Cardiac muscle cell (in vitro differentiated cells and primary cell): ENCODE data around the gene HLA-DQA1. TPM values are rescaled to one million over a fixed set of nuclear protein-coding genes. Genes with fewer than 3 reads are reported as not detected.

Source experiments
- DNase-seq, 2 donors: peaks; one replicate each; pipeline versions ENCODE4 v3.0.0 to v3.0.0-alpha.2; 2010 to 2017; ENCODE audit warnings: low read depth in 1 of 2, low spot score in 1 of 2
- H3K27ac ChIP-seq: fragments of 200-600 bp; sonication (generic); 2 replicates; pipeline ENCODE4 v1.5.1; 2016
- H3K27me3 ChIP-seq: fragments of 200-600 bp; sonication (generic); 2 replicates; pipeline ENCODE4 v1.6.0; 2016; ENCODE audit warnings: control low read depth
- H3K36me3 ChIP-seq: fragments of 200-600 bp; sonication (generic); 2 replicates; pipeline ENCODE4 v1.5.1; 2016; ENCODE audit warnings: control low read depth
- H3K4me1 ChIP-seq: fragments of 200-600 bp; sonication (generic); 2 replicates; pipeline ENCODE4 v1.8.1; 2017; ENCODE audit warnings: low read depth, mild to moderate bottlenecking, mixed run types
- H3K4me3 ChIP-seq: fragments of 200-600 bp; sonication (generic); 2 replicates; pipeline ENCODE4 v1.5.1; 2016; ENCODE audit warnings: mild to moderate bottlenecking
- H3K9me3 ChIP-seq: fragments of 200-600 bp; sonication (generic); 2 replicates; pipeline ENCODE4 v1.5.1; 2017; ENCODE audit warnings: low read depth, mild to moderate bottlenecking, control low read depth
- CTCF ChIP-seq: IDR thresholded peaks from 2 replicates; pipeline ENCODE4 v1.5.1; 2012; ENCODE audit warnings: low read depth, mild to moderate bottlenecking, low read length
- polyA plus RNA-seq: library from polyadenylated mRNA; unstranded; fragments of >200 nt; fragmentation: Nextera tagmentation; extraction: Ambion mirVana; gene quantifications from 2 replicates; pipeline ENCODE4 v1.2.1, GENCODE V29; 2016
- total RNA-seq: library from RNA; depleted of rRNA; stranded (reverse); fragments of >200 nt; gene quantifications from 2 replicates; pipeline ENCODE4 v1.2.3, GENCODE V29; 2016

HLA-DQA1 gene
- total and polyA plus RNA-seq, 2 experiments from 2014 or later, result not detected

DNA sequence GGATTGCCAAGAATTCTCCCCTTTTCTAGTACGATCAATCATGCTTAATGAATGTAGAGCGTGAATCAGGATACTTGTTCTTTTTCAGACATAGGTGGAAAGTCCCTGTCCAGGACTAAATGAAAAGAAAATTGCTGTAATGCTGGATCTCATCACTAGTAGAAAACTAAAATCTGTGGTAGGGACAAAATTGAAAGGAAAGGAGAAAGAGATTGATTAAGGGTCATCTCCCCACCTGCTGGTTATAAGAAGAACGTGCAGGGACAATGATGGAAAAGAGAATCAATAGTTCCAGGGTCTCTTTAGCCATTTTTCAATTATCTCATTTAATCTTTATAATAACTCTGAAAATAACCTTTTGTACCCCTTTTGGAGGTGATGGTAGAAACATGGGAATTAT, 28.8 kb upstream of the HLA-DQA1 start:
- no peak for TF ChIP-seq CTCF
- Histone ChIP-seq H3K9me3 (no peaks in the 10 kb centered on the region), H3K4me1 (no peaks in the 10 kb centered on the region), H3K27me3 (no peaks in the 10 kb centered on the region), H3K36me3 (no peaks in the 10 kb centered on the region), H3K4me3 (no peak overlapping the region), H3K27ac (no peak overlapping the region)
- no peak for DNase-seq

GRCh38 chr6:32609391-32609730, 27.8 kb upstream of the HLA-DQA1 start:
- Histone ChIP-seq H3K4me3 (no peak overlapping the region), H3K4me1 (no peaks in the 10 kb centered on the region), H3K27ac (no peak overlapping the region), H3K9me3 (no peaks in the 10 kb centered on the region), H3K36me3 (no peaks in the 10 kb centered on the region), H3K27me3 (no peaks in the 10 kb centered on the region)
- no peak for DNase-seq
- TF ChIP-seq CTCF, result no peak

GRCh38 chr6:32609731-32610640, 27.2 kb upstream of the HLA-DQA1 start:
- peak; percentile 84 to 95 for DNase-seq
- TF ChIP-seq CTCF, result no peak
- no peak overlapping the region for H3K4me3 ChIP-seq

GRCh38 chr6:32610682-32611296, 26.4 kb upstream of the HLA-DQA1 start:
- H3K27me3 ChIP-seq, result no peaks in the 10 kb centered on the region
- H3K4me3 ChIP-seq, result no peak overlapping the region
- no peak for DNase-seq
- no peak overlapping the region for H3K27ac ChIP-seq
- no peaks in the 10 kb centered on the region for H3K9me3 ChIP-seq
- no peak for TF ChIP-seq CTCF
- no peaks in the 10 kb centered on the region for H3K36me3 ChIP-seq
- no peaks in the 10 kb centered on the region for H3K4me1 ChIP-seq

More at GRCh38 chr6:32609731-32610640, 27.2 kb upstream of the HLA-DQA1 start:
- H3K9me3 ChIP-seq, result no peaks in the 10 kb centered on the region
- no peak overlapping the region for H3K27ac ChIP-seq
- H3K4me1 ChIP-seq, result no peaks in the 10 kb centered on the region
- H3K27me3 ChIP-seq, result no peaks in the 10 kb centered on the region
- H3K36me3 ChIP-seq, result no peaks in the 10 kb centered on the region

DNA sequence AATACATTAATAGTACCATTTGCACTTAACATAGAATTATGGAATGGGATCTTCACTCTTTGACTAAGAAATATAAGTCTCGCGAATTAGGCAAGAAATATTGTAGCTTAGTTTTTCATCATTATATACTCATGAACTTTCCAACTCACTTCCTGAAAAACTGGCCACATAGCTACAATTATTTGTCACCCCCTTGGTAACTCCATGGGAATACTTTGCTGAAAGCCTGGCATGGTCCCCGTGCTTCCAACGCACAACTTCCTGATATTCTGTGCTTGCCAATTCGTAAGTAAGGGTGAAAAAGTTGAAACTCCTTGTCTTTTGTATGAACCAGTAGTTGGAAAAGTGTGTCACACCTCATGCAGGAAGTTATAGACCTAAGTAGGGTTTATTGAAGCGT, 23.7 kb upstream of the HLA-DQA1 start:
- H3K27me3 ChIP-seq, result no peaks in the 10 kb centered on the region
- no peaks in the 10 kb centered on the region for H3K9me3 ChIP-seq
- no peaks in the 10 kb centered on the region for H3K4me1 ChIP-seq
- no peak overlapping the region for H3K27ac ChIP-seq
- H3K4me3 ChIP-seq, result no peak overlapping the region
- DNase-seq, result no peak
- H3K36me3 ChIP-seq, result no peaks in the 10 kb centered on the region
- no peak for TF ChIP-seq CTCF
